ENCODE data around the gene ZSCAN30. TPM values are rescaled to one million over a fixed set of nuclear protein-coding genes. Genes with fewer than 3 reads are reported as not detected.

The ZSCAN30 gene
- total RNA-seq, 3 donors from 2014 or later (not counting 1 experiment from before 2014, with no cell fraction given): 15.4 to 21.0 (median 16.4) TPM

GRCh38 chr18:35264409-35264808 lies 25.6 kb downstream of the ZSCAN30 start:
- no peaks in the 10 kb centered on the region for H3K9me3 ChIP-seq (ENCODE audit: control insufficient read depth, insufficient read depth, low read length)
- intact Hi-C loops (cut with micrococcal nuclease): no loop called here
- H3K4me1 Mint-ChIP-seq: peaks cover 23 to 33% of the 10 kb centered on the region in 2 donors
- ATAC-seq (no peak), DNase-seq (no peak)
- H3K4me3 Mint-ChIP-seq: no peak overlapping the region
- H3K27me3 Mint-ChIP-seq (ENCODE audit: low read depth in 2 of 2): no peaks in the 10 kb centered on the region
- peaks cover 3% of the 10 kb centered on the region for H3K36me3 ChIP-seq (ENCODE audit: control insufficient read depth, insufficient read depth, low read length)
- WGBS (ENCODE audit: insufficient coverage): 100% methylated on average over 2 of the region's 2 CpGs
- no peaks in the 10 kb centered on the region for H3K36me3 Mint-ChIP-seq
- peaks cover 18% of the 10 kb centered on the region for H3K4me1 ChIP-seq (ENCODE audit: control insufficient read depth, insufficient read depth, low read length)
- H3K9me3 Mint-ChIP-seq: peaks cover 2 to 4% of the 10 kb centered on the region in 2 donors
- no peak overlapping the region for H3K4me3 ChIP-seq (ENCODE audit: low read length)
- no peak overlapping the region for H3K27ac ChIP-seq (ENCODE audit: low read length)
- no peaks in the 10 kb centered on the region for H3K27me3 ChIP-seq (ENCODE audit: control insufficient read depth, insufficient read depth, low read length)
- TF ChIP-seq, protein P1, sequence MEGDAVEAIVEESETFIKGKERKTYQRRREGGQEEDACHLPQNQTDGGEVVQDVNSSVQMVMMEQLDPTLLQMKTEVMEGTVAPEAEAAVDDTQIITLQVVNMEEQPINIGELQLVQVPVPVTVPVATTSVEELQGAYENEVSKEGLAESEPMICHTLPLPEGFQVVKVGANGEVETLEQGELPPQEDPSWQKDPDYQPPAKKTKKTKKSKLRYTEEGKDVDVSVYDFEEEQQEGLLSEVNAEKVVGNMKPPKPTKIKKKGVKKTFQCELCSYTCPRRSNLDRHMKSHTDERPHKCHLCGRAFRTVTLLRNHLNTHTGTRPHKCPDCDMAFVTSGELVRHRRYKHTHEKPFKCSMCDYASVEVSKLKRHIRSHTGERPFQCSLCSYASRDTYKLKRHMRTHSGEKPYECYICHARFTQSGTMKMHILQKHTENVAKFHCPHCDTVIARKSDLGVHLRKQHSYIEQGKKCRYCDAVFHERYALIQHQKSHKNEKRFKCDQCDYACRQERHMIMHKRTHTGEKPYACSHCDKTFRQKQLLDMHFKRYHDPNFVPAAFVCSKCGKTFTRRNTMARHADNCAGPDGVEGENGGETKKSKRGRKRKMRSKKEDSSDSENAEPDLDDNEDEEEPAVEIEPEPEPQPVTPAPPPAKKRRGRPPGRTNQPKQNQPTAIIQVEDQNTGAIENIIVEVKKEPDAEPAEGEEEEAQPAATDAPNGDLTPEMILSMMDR (IDR thresholded peaks at IDR 0.05): no peak
- H3K27ac Mint-ChIP-seq: no peak overlapping the region

GRCh38 chr18:35256947-35257346 lies 33.1 kb downstream of the ZSCAN30 start:
- Histone ChIP-seq H3K27me3 (ENCODE audit: control insufficient read depth, insufficient read depth, low read length) (no peaks in the 10 kb centered on the region), H3K9me3 (ENCODE audit: control insufficient read depth, insufficient read depth, low read length) (peaks cover 10% of the 10 kb centered on the region), H3K36me3 (ENCODE audit: control insufficient read depth, insufficient read depth, low read length) (peaks cover 12% of the 10 kb centered on the region), H3K27ac (ENCODE audit: low read length) (no peak overlapping the region), H3K4me3 (ENCODE audit: low read length) (no peak overlapping the region), H3K4me1 (ENCODE audit: control insufficient read depth, insufficient read depth, low read length) (no peaks in the 10 kb centered on the region)
- DNase-seq: no peak
- no peaks in the 10 kb centered on the region for H3K27me3 Mint-ChIP-seq (ENCODE audit: low read depth in 2 of 2)
- intact Hi-C loops (cut with micrococcal nuclease): no loop called here
- H3K27ac Mint-ChIP-seq: no peak overlapping the region
- no peak for ATAC-seq
- TF ChIP-seq, protein P1 (IDR thresholded peaks at IDR 0.05): no peak
- peaks cover 17% of the 10 kb centered on the region for H3K36me3 Mint-ChIP-seq
- H3K4me3 Mint-ChIP-seq: no peak overlapping the region
- 90% methylated on average over 3 of the region's 3 CpGs for WGBS (ENCODE audit: insufficient coverage)
- H3K4me1 Mint-ChIP-seq: no peaks in the 10 kb centered on the region
- H3K9me3 Mint-ChIP-seq: peaks cover 3 to 4% of the 10 kb centered on the region in 2 donors

DNA sequence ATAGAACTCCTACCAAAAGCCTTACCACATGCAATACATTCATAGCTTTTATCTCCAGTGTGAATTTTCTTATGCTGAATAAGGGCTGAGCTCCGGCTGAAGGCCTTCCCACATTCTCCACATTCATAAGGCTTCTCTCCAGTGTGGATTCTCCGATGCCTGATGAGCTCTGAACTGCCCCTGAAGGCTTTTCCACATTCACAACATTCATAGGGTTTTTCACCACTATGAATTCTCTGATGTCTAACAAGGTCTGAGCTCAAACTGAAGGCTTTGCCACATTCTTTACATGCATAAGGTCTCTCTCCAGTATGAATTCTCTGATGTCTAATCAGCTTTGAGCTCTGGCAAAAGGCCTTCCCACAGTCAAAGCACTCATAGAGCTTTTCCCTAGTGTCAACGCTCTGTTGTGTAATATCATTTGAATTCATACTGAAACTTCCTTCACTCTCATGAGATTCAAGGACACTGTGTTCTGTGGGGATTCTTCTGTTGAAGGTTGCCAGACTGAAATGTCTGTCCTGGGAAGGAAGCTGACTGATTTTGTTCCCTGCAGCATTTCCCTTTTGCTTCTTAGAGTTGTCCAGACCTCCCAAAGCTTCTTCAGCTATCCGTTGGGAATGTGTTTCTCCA lies 36.3 kb downstream of the ZSCAN30 start:
- Histone ChIP-seq H3K27me3 (ENCODE audit: control insufficient read depth, insufficient read depth, low read length) (no peaks in the 10 kb centered on the region), H3K36me3 (ENCODE audit: control insufficient read depth, insufficient read depth, low read length) (peaks cover 17% of the 10 kb centered on the region), H3K9me3 (ENCODE audit: control insufficient read depth, insufficient read depth, low read length) (peaks cover 10% of the 10 kb centered on the region), H3K4me3 (ENCODE audit: low read length) (no peak overlapping the region), H3K4me1 (ENCODE audit: control insufficient read depth, insufficient read depth, low read length) (no peaks in the 10 kb centered on the region), H3K27ac (ENCODE audit: low read length) (no peak overlapping the region)
- intact Hi-C loops (cut with micrococcal nuclease): no loop called here
- DNase-seq: no peak
- 94% methylated on average over 4 of the region's 4 CpGs for WGBS (ENCODE audit: insufficient coverage)
- Mint-ChIP-seq H3K4me3 (no peak overlapping the region), H3K36me3 (peaks cover 17% of the 10 kb centered on the region), H3K27ac (no peak overlapping the region), H3K9me3 (peaks cover 3 to 4% of the 10 kb centered on the region in 2 donors), H3K4me1 (no peaks in the 10 kb centered on the region), H3K27me3 (ENCODE audit: low read depth in 2 of 2) (no peaks in the 10 kb centered on the region)
- no peak for ATAC-seq
- TF ChIP-seq, protein P1 (IDR thresholded peaks at IDR 0.05): no peak

DNA sequence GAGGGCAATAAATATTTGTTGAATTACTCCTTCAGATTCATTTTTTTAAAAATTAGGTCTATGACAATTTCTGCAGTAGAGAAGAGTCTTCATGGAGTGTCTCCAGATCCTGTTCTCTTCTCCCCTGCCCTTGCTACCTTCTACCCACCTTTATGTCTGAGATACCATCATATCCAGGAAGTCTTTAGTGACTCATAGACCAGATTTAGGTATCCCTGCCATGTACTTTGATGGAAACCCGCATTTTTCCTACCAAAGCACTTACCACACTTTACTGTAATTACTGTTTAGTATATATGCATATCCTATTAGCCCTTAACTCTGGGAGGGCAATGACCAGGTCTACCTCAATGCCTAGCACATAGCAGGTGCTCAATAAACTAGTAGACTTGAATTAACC lies 37.6 kb downstream of the ZSCAN30 start:
- Histone ChIP-seq H3K4me1 (ENCODE audit: control insufficient read depth, insufficient read depth, low read length) (no peaks in the 10 kb centered on the region), H3K4me3 (ENCODE audit: low read length) (no peak overlapping the region), H3K9me3 (ENCODE audit: control insufficient read depth, insufficient read depth, low read length) (peaks cover 10% of the 10 kb centered on the region), H3K27ac (ENCODE audit: low read length) (no peak overlapping the region), H3K36me3 (ENCODE audit: control insufficient read depth, insufficient read depth, low read length) (peaks cover 26% of the 10 kb centered on the region), H3K27me3 (ENCODE audit: control insufficient read depth, insufficient read depth, low read length) (no peaks in the 10 kb centered on the region)
- Mint-ChIP-seq H3K4me3 (no peak overlapping the region), H3K4me1 (no peaks in the 10 kb centered on the region), H3K36me3 (peaks cover 17% of the 10 kb centered on the region), H3K27me3 (ENCODE audit: low read depth in 2 of 2) (no peaks in the 10 kb centered on the region), H3K27ac (no peak overlapping the region), H3K9me3 (peaks cover 3 to 4% of the 10 kb centered on the region in 2 donors)
- DNase-seq: no peak
- WGBS (ENCODE audit: insufficient coverage): no CpG with 5 or more reads among the region's 1 CpG
- TF ChIP-seq, protein P1 (IDR thresholded peaks at IDR 0.05): no peak
- intact Hi-C loops (cut with micrococcal nuclease): no loop called here
- no peak for ATAC-seq
